Caco-2 (cell line): ENCODE data around the gene PDE9A. TPM values are rescaled to one million over a fixed set of nuclear protein-coding genes. Genes with fewer than 3 reads are reported as not detected.
A peak's percentile ranks its signal among the peaks of the same experiment; 100 is the strongest.

ENCODE experiments used
- BruUV-seq: library from RNA; stranded (reverse); fragments of 400-500 nt; replicated peaks from 2 replicates; lab custom pipeline; 2021; lab: Mats Ljungman, UMichigan
- CTCF ChIA-PET: fragments of 300-600 bp; sonication (Branson Sonifier 250); formaldehyde crosslinking; loops from one replicate; lab custom pipeline; 2022; ENCODE audit warnings: antibody characterized with exemption; lab: Charles Lee
- POLR2A ChIA-PET: fragments of 300-600 bp; sonication (Branson Sonifier 250); formaldehyde crosslinking; loops from one replicate; lab custom pipeline; 2022; ENCODE audit warnings: antibody characterized with exemption; lab: Charles Lee
- DNase-seq, 2 experiments: peaks; one replicate each; pipeline versions ENCODE4 v3.0.0 to v3.0.0-alpha.2; 2020 to 2022
- H3K27me3 ChIP-seq: replicated peaks from 2 replicates; pipeline ENCODE4 v1.6.0; 2011; ENCODE audit warnings: low read length; ENCODE audit not compliant: control insufficient read depth, insufficient read depth
- H3K36me3 ChIP-seq: 2 replicates; pipeline ENCODE4 v1.5.1; 2011; ENCODE audit warnings: low read length; ENCODE audit not compliant: control insufficient read depth, insufficient read depth
- H3K4me1 ChIP-seq: fragments of 250-450 bp; sonication (Bioruptor Pico); 2 replicates; pipeline ENCODE4 v1.5.1; 2020; ENCODE audit warnings: mild to moderate bottlenecking
- H3K4me3 ChIP-seq: 2 replicates; pipeline ENCODE4 v1.5.1; 2011; ENCODE audit warnings: low read depth, mild to moderate bottlenecking, control low read depth, low read length
- H3K9me3 ChIP-seq: fragments of 250-450 bp; sonication (Bioruptor Pico); 2 replicates; pipeline ENCODE4 v1.5.1; 2020; ENCODE audit warnings: mild to moderate bottlenecking, moderate library complexity
- H3K27ac Mint-ChIP-seq: one replicate; pipeline ENCODE4 v1.8.0; 2022; ENCODE audit warnings: mixed read lengths; ENCODE audit not compliant: unreplicated experiment
- H3K27me3 Mint-ChIP-seq: one replicate; pipeline ENCODE4 v1.8.0; 2022; ENCODE audit warnings: mixed read lengths; ENCODE audit not compliant: insufficient read depth, unreplicated experiment
- H3K36me3 Mint-ChIP-seq: one replicate; pipeline ENCODE4 v1.8.0; 2022; ENCODE audit warnings: mild to moderate bottlenecking, mixed read lengths; ENCODE audit not compliant: insufficient read depth, unreplicated experiment
- H3K4me1 Mint-ChIP-seq: one replicate; pipeline ENCODE4 v1.8.0; 2022; ENCODE audit warnings: low read depth, mixed read lengths; ENCODE audit not compliant: unreplicated experiment
- H3K4me3 Mint-ChIP-seq: one replicate; pipeline ENCODE4 v1.8.0; 2022; ENCODE audit warnings: mild to moderate bottlenecking, moderate library complexity, mixed read lengths; ENCODE audit not compliant: unreplicated experiment
- H3K9me3 Mint-ChIP-seq: one replicate; pipeline ENCODE4 v1.8.0; 2022; ENCODE audit warnings: mixed read lengths; ENCODE audit not compliant: unreplicated experiment
- CTCF ChIP-seq, 2 experiments: fragments of 200-600 bp in 1 of 2; IDR thresholded peaks; 1 replicate in 1 of 2; 2 replicates in 1 of 2; pipeline versions ENCODE4 v1.5.1 to v1.8.0; 2011 to 2022; ENCODE audit warnings: antibody characterized with exemption in 1 of 2, control low read depth in 1 of 2, inconsistent platforms in 1 of 2, low read depth in 1 of 2, low read length in 1 of 2, mild to moderate bottlenecking in 1 of 2, moderate library complexity in 1 of 2; ENCODE audit not compliant: insufficient read depth in 1 of 2, severe bottlenecking in 1 of 2, unreplicated experiment in 1 of 2
- intact Hi-C: fragments of 100-400 bp; cut with micrococcal nuclease; formaldehyde crosslinking; loops from one replicate; pipeline ENCODE4 v1.10.0; 2022; ENCODE audit not compliant: unreplicated experiment
- total RNA-seq: library from RNA; stranded (reverse); gene quantifications from 2 replicates; pipeline ENCODE4 v1.2.3, GENCODE V29; 2022

The PDE9A gene
- total RNA-seq, 1 experiment from 2014 or later, result 9.7 TPM

- Histone ChIP-seq H3K4me1 (no peaks in the 10 kb centered on the region), H3K27me3 (no peaks in the 10 kb centered on the region), H3K9me3 (no peaks in the 10 kb centered on the region), H3K4me3 (no peak overlapping the region), H3K36me3 (no peaks in the 10 kb centered on the region)
- Mint-ChIP-seq H3K4me1 (no peaks in the 10 kb centered on the region), H3K27me3 (no peaks in the 10 kb centered on the region), H3K36me3 (no peaks in the 10 kb centered on the region), H3K4me3 (no peak overlapping the region), H3K27ac (no peak overlapping the region), H3K9me3 (no peaks in the 10 kb centered on the region)
- no peak for TF ChIP-seq CTCF (IDR thresholded peaks at IDR 0.05; ENCODE audit: insufficient read depth in 1 of 2, low read depth in 1 of 2, low read length in 1 of 2, severe bottlenecking in 1 of 2, unreplicated experiment in 1 of 2)
- no peak for DNase-seq
- ChIA-PET CTCF (no interaction called here), POLR2A (no interaction called here)
- intact Hi-C loops, result no loop called here
- BruUV-seq, result no TSS peak
These were observed 30.1 kb downstream of the PDE9A start for GRCh38 chr21:42683371-42684108.

GRCh38 chr21:42684109-42684916, 30.9 kb downstream of the PDE9A start:
- H3K4me3 ChIP-seq, result no peak overlapping the region
- intact Hi-C loops, result no loop called here
- DNase-seq, result no peak
- H3K36me3 ChIP-seq, result no peaks in the 10 kb centered on the region
- Mint-ChIP-seq H3K4me1 (no peaks in the 10 kb centered on the region), H3K4me3 (no peak overlapping the region), H3K27ac (peak overlapping the region; percentile 49), H3K36me3 (no peaks in the 10 kb centered on the region), H3K27me3 (no peaks in the 10 kb centered on the region), H3K9me3 (no peaks in the 10 kb centered on the region)
- no peak for TF ChIP-seq CTCF (IDR thresholded peaks at IDR 0.05; ENCODE audit: insufficient read depth in 1 of 2, low read depth in 1 of 2, low read length in 1 of 2, severe bottlenecking in 1 of 2, unreplicated experiment in 1 of 2)
- no TSS peak for BruUV-seq
- H3K9me3 ChIP-seq, result no peaks in the 10 kb centered on the region
- ChIA-PET CTCF (no interaction called here), POLR2A (no interaction called here)
- H3K4me1 ChIP-seq, result no peaks in the 10 kb centered on the region
- H3K27me3 ChIP-seq, result no peaks in the 10 kb centered on the region

GRCh38 chr21:42685036-42685435, 31.6 kb downstream of the PDE9A start:
- no peak for DNase-seq
- H3K36me3 Mint-ChIP-seq, result no peaks in the 10 kb centered on the region
- Histone ChIP-seq H3K4me1 (no peaks in the 10 kb centered on the region), H3K27me3 (no peaks in the 10 kb centered on the region), H3K36me3 (no peaks in the 10 kb centered on the region), H3K4me3 (no peak overlapping the region), H3K9me3 (no peaks in the 10 kb centered on the region)
- no TSS peak for BruUV-seq
- H3K9me3 Mint-ChIP-seq, result no peaks in the 10 kb centered on the region
- intact Hi-C loops, result no loop called here
- no peak for TF ChIP-seq CTCF (IDR thresholded peaks at IDR 0.05; ENCODE audit: insufficient read depth in 1 of 2, low read depth in 1 of 2, low read length in 1 of 2, severe bottlenecking in 1 of 2, unreplicated experiment in 1 of 2)
- no peaks in the 10 kb centered on the region for H3K27me3 Mint-ChIP-seq
- no peak overlapping the region for H3K4me3 Mint-ChIP-seq
- H3K27ac Mint-ChIP-seq, result no peak overlapping the region
- no peaks in the 10 kb centered on the region for H3K4me1 Mint-ChIP-seq
- ChIA-PET CTCF (no interaction called here), POLR2A (no interaction called here)
